NOMO-1 (cell line): Measurements from ENCODE around the gene C1QL1.

Experiments
- DNase-seq, 2 experiments: peaks; one replicate each; lab custom pipeline; 2025; ENCODE audit not compliant: unreplicated experiment in 2 of 2; lab: John Stamatoyannopoulos, UW

C1QL1 gene

DNA sequence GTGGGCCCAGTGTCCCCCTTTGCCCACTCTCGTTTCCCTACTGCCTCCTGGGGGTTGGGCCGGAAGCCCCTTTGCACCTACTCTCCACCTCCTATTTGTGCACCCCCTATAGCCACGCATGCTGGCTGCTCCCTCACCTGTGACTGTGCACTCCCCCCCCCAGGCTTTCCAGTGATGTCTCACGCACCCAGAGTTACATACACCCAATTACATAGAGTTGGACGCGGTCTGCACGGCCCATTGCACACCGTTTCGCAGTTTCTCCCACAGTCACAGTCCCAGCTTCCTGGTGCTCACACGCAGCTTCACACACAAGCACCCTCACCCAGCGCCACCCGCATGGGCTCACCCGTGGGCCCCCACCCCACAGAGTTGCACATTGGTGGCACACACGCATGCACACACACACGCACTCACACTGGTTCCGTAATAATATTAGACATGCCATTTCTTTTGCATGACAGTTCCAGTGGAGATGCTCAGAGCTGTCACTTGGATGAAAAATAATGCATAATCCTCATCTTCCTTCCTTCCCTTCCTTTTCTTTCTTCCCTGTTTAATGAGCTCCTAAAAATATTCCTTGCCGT is 21.5 kb upstream of the C1QL1 start:
- DNase-seq: no peak

DNA sequence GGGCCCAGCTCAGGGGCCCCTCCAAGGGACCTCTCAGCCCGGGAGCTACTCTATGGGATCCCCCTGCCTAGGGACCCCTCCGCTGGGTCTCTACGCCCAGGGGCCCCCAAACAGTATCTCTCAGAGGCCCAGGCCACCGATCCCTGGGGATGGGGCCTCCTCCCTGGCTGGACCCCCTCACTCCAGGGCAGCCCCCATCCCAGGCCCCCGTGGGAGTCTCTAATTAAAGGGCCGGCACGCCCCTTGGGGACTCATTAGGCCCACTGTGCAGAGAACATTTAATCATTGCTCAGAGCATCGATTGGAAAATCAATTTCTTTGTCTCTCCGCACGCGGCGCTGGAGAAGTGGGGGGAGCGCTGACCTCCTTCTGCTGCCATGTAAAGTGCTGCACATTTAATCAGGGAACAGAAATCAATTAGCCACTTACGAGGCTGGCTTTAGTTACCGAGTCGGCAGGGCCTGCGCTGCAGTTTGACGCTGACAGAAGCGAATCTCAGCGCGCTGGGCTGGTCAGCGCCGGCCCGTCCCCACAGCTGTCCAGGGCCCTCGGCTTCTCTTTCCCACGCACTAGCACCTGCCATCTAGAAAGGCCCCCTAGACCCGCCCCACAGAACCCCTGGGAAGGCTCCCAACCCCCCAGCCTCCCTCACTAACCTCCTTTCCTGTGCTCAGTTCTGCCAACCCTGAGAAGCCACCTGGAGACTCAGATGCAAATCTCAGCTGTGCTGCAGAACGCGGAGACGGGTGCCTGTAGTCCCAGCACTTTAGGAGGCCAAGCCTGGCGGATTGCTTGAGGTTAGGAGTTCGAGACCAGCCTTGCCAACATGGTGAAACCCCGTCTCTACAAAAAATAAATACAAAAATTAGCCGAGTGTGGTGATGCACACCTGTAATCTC is 20.2 kb upstream of the C1QL1 start:
- no peak for DNase-seq

DNA sequence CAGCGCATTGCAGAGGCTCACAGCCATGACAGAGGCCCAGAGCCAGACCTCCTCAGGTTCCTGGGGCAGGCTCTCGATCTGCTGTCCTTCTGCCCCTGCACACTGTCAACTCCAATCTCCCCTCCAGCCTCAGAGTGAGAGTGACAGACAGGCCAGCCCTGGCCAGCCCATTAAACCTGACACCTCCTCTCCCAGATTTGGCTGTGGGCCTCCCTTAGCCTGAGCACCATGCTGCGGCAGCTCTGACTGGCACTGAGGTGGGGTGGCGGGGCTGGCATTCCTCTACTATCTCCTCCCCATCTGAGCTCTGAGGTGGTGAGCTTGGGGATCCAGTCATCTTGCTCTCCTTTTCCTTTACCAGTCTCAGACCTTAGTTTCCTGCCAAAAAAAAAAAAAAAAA is 15.5 kb upstream of the C1QL1 start:
- DNase-seq: no peak

DNA sequence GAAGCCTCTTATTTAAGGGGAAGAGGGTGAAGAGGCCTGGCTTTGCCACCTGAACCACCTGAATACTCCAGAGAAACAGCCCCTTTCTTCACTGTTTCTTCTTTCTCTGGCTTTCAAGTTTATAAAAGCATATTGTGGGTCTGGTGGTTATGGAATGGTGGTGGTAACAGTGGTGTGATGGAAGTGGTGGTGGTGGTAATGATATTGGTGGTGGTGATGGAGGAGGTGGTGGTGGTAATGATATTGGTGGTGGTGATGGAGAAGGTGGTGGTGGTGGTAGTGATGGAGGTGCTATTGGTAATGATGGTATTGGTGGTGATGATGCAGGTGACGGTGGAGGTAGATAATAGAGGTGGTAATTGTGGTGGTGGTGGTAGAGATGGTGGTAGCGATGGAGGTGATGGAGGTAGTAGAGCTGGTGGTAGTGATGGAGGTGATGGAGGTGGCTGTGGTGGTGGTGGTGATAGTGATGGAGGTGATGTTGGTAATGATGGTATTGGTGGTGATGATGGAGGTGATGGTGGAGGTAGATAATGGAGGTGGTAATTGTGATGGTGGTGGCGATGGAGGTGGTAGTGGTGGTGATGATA is 14.1 kb upstream of the C1QL1 start:
- no peak for DNase-seq

DNA sequence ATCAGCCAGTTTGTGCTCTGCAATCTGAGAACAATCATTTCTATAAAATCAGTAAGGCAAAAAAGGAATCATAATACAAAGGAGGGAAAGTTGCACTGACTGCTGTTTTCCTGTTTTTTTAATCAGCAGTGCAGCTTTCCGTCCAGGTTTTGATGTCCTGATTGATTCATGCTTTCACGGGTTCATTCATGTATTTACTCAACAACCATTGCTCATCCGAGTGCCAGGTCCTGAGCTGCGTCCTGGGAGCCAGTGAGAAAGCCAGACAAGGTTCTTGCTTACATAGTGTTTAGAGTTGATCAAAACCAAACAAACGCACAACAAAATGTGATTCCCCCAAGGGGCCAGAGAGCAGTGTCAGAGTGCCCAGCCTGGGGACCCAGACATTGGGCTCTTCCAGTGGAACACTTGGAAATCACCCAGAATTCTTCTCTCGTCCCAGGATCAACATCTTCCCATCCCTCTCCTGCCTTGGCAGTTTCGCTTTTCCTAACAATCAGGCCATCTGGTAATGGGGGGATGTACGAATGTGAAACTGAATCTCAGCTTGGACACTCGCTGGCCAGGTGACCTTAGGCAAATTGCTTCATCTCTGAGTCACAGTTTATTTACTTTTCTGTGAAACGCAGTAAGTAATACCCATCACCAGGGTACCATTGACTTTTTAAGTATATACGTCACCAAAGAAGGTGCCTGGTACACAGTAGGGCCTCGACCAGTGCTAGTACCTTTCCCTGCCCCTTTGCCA is 13.3 kb upstream of the C1QL1 start:
- DNase-seq: no peak

DNA sequence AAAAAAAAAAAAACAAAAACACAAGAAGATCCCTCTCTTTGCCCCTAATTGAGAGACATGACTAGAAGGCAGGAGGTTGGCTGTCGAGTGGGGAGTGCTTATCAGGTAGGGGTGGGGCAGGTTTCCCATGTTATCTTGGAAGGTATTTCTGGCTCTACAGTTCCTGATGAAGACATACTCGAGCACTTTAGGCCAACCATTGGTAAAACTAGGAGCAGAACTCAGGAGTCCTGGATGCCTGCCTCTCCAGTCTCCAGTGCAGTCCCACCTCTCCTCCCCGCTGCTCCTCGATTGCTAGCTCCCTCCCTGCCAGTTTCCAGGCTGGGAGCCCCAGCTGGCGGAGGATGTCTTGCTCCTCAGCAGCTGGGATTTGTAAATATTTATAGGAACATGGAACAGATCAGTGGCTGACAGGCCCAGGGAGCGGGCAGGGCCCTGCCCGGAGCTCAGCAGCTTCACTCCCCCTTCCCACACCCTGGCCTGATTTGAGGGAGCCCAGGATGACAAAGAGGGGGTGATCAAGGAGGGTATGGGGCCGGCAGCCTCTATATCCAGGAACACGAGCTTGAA is 11.4 kb upstream of the C1QL1 start:
- no peak for DNase-seq

DNA sequence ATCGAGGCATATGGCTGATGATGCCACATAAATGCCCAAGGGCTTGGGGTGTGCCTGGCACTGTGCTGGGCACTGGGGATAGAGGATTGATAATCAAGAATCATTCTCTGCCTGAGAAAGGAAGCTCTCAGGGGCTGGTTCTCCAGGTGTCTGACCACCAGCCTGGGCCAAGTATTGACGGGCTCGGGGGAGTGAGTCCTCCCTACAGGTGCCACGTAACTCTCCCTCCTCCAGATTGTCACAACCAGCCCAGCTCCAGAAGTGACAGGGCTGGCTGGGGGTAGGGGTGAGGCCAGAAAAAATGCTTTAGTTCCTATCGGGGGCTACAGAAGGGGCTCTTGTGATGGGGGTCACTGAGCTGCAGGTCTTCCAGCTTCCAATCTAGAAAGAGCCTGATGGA is 10.7 kb upstream of the C1QL1 start:
- DNase-seq: no peak

DNA sequence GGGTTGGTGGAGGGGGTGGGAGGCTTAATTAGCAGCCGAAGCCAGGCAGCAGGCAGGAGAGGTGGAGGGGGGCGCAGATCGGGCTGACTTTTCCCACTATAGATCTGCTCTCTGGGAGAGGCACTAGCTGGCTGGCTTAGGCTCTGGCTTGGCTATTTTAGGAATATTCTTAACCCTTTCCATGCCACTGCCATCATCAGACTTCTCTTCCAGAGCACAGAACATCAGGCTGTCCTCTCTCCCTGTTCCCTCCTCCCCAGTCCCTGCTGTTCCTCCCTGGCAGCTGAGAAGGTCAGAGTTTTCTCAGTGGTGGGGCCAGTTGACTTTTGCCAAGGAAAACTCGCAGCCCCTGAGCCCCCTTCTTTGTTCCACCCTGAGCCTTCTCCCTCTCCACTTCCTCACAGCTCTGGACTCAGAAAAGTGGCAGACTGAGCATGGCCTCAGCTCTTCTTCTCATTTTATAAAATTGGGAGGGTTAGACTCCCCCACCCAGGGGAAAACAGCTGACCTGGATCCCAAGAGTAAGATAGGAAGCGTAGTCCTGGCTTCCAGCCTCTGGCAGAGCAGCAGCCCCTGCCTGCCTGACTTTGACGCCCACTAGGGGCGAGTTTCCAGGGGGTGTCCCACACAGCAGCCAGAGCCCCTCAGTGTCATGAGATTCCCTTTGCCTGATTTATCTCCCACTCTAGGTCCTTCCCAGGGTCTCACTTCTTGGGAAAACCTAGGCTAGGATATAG is 9.9 kb upstream of the C1QL1 start:
- no peak for DNase-seq

DNA sequence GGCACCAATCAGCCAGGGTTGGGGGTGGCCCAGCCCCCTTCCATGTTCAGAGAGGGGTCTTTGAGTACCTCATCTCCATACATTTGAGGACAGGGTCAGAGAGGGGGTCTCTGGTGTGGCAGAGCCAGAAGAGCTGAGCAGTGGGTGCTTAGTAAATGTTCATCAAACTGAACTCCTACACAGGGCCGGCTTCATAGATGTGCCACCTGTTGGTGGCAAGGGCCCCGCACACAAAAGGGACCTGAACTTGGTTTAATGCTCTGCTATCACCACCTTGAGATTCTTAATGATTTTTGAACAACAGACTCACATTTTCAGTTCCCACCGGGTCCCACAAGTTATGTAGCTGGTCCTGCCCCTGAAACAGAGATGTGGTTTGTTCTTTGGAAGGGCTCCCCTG is 9.0 kb upstream of the C1QL1 start:
- no peak for DNase-seq

DNA sequence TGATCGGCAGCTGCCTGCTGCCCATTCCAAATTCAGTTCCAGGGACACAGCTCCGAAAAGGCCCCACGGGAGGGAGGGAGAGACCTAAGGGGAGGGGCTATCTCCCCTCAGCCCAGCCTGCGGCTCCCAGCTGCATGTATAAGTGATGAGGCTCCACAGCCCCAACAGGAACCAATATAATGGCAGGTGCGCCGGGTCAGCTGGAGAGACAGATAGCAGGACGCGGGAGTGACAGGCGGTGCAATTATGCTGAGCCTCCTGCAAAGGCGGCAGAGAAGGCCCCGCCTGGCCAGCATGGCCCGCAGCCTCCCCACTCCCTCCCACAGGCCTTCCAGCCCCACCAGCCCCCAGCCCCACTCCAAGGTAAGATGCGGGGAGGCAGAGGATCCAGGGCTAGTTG is 8.1 kb upstream of the C1QL1 start:
- no peak for DNase-seq

DNA sequence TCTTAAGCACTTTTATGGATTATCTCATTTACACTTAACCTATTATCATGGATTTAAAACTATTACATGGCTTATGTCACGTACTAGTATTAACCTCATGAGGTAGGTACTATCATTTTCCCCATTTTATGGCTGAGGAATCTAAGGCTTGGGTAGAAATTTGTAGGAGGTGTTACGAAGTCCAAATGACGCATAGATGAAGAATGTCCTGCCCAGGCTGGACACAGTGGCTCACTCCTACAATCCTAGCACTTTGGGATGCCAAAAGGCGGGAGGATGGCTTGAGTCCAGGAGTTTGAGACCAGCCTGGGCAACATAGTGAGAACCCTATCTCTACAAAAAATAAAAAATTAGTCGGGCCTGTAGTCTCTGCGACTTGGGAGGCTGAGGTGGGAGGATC is 4.8 kb upstream of the C1QL1 start:
- no peak for DNase-seq

DNA sequence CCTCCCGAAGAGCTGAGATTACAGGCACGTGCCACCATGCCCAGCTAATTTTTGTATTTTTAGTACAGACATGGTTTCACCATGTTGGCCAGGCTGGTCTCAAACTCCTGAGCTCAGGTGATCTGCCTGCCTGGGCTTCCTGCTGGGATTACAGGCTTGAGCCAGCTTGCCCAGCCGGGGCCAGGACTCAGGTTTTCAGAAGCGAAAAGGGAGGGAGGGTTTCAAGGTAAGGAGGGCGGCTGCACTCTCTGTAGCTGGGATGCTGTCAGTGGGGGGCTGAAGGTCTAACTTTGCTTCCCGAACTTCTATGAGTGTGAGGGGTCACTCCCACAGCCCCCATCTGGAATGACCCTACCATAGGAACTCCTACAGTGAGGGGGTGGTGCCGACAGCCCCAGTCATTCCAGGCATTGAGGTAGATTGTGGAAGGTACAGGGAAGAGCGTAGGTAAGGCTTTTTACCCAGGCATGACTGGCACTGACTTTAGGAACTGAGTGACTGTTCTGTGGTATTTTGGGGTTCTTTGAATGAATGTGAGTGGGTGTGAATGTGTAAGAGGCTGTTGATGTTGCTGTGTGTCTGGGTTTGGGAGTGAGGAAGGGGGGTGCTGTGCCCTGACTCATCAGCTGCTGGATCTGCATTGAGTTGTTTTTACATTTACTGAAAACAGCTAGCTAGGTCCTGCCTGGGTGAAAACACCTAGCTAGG is 3.8 kb upstream of the C1QL1 start:
- DNase-seq: no peak

DNA sequence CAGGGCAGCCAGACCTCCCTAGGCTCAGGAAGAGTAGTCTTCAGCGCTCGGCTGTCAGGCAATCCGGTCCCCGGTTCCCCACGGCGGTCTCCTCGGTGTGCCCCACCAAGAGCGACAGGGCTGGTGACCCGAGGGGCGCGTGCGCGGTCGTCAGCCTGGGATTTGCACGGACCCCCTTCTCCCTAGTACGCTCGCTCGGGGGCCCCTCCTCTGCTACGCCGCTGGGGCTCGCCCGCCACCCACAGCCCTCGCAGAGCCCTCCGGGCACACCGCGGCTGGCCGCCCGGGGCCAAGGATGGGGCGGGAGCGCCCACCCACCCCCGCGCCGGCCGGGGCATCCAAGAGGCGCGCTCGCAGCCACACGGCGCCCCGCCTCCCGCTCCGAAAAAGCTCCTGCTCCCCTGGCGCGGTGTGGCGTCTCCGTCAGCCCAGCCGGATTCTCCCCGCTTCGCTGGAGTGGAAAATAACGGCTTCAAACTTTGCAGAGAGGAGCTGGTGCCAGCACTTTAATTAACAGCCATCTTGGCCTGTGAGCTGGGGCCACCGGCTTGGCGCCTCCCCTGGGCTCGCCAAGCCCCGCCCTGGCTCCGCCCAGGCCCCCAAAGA is 2.1 kb upstream of the C1QL1 start:
- DNase-seq: no peak

DNA sequence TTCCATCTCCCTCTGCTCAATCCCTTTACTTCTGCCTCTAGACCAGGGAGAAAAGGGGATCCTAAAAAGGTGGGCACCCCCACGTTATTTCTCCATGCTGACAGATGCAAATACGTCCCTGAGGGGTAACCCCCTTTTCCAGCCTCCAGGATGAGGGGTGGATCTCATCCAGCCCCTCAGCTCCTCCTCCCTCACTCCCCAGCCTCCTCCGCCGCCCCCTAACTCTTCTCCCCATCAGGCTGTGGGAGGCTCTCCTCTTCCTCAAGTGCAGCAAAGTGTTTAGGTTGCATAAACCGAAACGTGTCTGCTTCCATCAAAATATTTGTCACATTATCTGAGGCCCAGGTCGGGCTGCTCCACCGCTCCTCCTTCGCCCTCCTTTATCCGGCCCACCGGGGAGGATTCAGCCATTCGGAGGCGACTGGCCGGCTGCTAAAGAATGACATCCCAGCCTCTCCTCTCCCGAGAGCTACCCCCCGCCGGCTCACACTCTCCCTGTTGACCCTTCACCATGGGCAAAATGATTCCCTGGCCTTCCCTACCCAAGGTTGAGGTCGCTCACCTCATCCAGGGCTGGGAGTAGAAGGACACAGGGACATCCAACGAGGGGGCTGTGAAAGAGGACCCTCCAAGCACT is 1.2 kb upstream of the C1QL1 start:
- DNase-seq: no peak

DNA sequence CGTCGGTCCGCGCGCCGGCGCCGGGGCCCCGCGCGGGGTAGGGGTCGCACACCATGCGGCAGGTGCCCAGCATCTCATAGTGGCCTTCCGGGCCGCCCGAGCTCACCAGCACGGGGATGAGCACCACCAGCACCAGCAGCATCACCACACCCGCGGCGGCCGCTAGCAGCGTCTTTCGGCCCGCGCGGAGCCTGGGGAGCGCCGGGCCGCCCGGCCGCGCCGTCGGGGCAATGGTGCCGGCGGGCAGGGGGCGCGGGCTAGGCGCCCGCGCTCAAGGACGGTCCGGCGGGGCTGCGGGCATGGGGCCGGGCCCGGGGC is 237 bp downstream of the C1QL1 start:
- DNase-seq: no peak

DNA sequence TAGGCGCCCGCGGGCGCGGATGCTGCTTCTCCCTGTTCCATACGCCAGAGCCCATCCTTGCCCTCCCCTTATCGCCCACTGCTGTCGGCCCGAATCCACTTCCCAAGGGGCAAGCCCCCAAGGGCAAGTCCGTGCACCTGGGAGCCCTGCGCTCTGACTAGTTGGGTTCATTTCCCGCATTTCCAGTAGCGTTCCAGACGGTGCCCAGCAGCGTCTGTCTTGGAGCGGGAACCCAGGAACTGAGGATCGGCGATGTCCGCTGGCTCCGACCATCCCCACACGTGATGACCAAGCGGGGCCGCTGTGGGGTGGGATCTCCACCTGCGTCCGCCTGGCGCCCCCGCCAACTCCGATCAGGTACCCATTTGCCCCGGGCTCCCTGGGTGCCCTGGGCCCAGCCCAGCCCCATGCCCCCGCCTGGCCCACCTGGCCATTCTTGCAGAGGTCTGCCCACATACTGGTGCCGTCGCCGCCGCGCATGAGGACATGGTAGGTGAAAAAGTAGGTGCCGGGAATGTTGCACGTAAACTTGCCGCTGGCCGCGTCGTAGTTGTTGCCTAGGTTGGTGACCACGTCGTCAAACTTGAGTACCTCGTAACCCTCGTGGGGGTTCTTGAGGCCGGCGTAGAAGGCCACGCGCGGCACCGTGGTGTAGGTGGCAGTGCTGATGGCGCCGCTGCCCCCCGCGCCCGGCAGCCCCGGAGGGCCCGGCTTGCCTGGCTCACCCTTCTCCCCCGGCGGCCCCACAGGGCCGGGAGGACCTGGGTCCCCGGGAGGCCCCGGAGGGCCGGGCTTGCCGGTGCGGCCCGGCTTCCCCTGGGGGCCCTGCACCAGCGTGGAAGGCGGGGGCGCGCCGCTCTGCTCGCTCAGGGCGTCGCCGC is 837 bp downstream of the C1QL1 start:
- DNase-seq: no peak

DNA sequence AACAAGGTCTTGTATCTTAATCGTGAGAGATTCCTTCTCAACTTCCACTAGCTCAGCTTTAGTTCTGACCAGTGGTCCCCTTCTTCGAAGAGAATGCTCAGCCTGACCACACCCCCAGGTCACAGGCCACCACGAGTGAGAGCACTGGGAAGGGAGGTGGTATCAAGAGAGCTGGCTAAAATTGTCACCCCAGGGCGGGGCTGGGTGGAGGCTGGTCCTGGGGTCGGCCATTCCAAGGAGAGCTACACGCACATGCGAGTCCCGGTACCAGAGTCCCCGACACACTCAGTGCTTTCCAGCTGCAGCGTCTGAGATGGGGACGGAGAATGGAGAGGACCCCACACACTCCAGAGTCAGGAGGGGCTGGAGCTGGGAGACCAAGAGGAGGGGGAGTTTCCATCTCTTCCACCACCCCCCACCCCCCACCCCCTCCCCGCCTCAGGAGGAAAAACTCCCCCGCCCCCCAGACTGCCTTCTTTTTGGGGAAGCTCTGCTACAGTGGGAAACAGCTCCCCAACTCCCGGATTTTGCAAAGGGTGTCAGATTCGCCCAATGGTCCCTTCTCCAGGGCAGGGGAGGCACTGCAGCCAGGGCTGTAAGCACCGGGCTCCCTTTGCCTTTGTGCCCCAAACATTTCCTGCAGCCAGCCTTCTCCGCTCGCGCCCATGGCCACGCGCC is 1.6 kb downstream of the C1QL1 start:
- DNase-seq: no peak
